GM04503 (cell line): ENCODE measurements around the gene LAMTOR2.

ENCODE experiments used
- DNase-seq: peaks from one replicate; pipeline ENCODE4 v3.0.0-alpha.2; 2012; ENCODE audit warnings: low read depth

LAMTOR2 gene

DNA sequence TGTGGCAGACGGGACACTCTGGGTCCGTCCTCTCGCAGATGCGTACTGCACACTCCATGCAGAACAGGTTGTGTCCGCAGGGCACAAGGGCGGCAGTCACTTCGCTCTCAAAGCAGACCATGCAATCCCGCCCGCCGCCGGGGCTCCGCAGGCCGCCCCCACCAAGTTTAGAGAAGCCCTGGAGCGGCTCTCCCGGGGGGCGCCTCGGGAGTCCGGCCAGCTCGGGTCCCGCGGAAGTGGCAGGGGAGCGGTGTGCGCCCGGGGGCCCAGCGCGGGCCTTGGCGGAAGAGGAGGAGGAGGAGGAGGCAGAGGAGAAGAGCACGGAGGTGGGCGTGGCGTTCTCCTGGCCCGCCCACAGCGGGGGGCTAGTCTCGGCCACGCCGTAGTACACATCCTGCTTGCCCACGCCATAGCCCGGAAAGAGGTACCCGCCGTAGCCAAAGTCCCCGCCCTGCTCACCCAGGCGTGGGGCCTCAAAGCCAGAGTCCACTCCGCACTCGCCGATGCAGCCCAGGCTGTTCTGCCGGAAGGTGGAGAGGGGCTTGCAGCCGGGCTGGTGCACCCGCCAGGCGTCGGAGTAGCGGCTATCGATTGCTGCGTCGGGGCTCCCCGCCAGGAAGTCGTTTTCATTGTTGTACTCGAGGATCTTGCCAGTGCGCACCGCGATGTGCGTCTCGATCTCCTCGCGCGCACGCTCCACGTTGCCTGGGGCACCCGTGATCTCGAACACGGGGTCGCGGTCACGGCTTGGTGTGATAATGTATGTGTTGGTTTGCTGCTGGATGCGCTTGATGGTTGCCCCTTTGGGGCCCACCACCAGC is 22.2 kb downstream of the LAMTOR2 start:
- no peak for DNase-seq

- DNase-seq, result no peak
Measured at GRCh38 chr1:156077430-156077760, 22.8 kb downstream of the LAMTOR2 start.

DNA sequence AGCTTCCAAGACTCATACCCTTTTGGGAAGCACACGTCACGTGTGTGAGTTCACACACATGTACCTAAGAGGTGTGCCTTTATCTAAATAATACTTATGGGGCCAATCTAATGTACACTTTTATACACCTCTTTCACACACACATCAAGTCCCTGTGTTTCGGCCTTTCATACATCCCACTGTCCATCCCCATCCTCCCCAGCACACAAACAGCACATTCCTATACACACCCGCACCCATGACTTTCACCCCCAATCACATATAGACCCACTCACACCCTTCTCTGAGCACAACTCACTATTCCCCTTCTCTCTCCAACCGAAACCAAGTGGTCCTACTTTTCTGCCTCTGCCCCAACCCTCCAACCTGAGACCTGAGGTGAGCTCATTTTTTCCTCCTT is 24.1 kb downstream of the LAMTOR2 start:
- no peak for DNase-seq

- DNase-seq, result no peak
Measured at GRCh38 chr1:156079762-156080161, 25.2 kb downstream of the LAMTOR2 start.

DNA sequence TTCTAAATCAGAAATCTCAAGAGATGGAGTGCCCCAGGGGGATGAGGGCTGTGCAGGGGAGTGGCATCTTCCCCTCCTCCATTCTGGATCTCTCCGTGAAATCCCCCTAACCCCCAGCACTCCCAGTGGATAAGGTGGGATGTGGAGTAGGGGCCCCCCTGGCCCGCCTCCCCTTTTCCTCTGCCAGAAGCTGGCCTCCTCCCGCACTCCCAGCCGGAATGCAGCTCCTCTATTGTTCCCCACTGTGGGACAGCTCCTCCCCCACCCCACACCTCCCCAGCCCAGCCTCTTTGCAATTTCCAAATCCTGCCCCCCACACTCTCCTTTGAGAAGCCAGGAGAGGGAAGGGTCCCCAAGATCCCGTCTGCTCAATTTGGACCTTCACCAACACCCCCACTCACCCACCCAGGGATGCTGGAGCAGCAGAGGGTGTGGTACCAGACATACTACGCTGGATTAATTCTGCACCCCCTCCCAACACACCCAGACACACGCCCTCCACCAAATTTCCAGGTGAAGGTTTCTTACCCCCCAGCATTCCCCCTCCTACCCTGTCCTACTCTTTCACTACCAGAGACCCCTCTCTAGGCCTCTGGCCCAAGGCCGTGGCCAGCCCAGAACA is 25.8 kb downstream of the LAMTOR2 start:
- DNase-seq, result no peak

GRCh38 chr1:156080863-156081179 is 26.2 kb downstream of the LAMTOR2 start:
- no peak for DNase-seq

- no peak for DNase-seq
Measured at GRCh38 chr1:156081180-156081916, 26.8 kb downstream of the LAMTOR2 start.

- DNase-seq, result no peak
Measured at GRCh38 chr1:156081917-156082308, 27.3 kb downstream of the LAMTOR2 start.

- no peak for DNase-seq
Measured at GRCh38 chr1:156082309-156083091, 27.9 kb downstream of the LAMTOR2 start, which contains the start of gene MEX3A. Gene MEX3A (minus strand): TSS chr1:156082465. CDS start chr1:156081998, 467 bp downstream.

DNA sequence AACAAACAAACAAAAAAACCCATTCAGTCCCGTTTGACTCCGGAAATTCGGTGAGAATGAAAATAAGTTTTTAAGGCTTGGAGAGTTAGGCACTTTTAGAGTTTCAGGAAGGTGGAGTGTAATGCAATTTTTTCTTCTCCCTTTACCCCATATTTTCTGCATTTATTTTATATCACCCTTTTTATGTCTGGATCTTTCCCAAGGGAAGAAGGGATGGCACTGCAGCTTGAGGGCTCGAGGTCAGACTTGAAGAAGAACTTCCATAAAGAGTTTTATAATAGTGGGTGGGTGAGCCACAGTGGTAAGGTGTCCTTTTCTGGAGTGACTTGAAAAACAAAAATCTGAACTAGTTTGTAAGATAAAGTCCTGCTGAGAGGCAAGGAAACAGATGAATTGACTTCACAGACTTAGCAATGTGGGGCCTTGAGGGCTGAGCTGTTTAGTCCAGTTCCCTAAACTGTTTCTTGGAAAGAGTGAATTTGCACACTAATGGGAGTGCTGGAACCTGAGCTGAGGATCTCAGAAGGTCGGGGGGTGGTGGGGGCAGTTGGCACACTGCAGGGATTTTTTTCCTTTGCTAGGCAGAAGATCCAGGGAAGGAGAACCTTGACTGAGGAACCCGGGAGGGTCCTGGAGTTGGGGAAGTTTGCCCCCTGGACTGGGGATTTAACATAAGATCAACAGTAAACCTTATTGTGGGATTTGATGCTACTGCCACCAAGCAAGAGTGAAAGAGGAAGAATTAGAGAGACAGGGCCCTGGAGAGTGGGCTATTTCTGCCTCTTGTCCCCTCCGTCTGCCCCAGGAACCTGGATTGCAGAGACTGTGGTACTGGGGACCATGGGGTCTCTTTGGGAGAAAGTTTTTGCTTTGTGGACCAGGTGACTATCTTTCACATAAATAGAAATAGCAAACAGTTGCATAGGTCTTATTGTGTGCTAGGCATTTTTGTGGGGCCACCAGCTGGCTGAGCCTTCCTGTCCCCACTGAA is 29.5 kb downstream of the LAMTOR2 start:
- DNase-seq, result no peak

DNA sequence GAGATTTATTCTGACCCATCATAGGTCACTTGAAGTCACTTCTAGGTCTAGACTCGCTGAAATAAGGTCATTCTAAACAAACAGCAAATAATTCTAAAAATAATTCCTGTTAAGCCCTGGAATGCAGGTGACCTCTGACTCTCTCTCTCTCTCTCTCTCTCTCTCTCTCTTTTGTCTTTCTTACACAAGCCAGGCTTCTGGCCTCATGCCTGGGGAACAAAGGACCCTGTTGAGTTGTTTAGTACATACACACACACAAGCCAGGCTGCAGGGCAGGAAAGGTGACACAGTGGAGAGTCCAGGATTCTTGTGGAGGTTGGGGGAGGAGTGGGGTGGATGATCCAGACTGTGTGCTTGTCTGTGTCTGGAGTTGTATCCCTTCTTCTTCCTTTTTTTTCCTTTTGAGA is 31.7 kb downstream of the LAMTOR2 start:
- no peak for DNase-seq

GRCh38 chr1:156089704-156090103 is 35.1 kb downstream of the LAMTOR2 start:
- DNase-seq, result no peak

DNA sequence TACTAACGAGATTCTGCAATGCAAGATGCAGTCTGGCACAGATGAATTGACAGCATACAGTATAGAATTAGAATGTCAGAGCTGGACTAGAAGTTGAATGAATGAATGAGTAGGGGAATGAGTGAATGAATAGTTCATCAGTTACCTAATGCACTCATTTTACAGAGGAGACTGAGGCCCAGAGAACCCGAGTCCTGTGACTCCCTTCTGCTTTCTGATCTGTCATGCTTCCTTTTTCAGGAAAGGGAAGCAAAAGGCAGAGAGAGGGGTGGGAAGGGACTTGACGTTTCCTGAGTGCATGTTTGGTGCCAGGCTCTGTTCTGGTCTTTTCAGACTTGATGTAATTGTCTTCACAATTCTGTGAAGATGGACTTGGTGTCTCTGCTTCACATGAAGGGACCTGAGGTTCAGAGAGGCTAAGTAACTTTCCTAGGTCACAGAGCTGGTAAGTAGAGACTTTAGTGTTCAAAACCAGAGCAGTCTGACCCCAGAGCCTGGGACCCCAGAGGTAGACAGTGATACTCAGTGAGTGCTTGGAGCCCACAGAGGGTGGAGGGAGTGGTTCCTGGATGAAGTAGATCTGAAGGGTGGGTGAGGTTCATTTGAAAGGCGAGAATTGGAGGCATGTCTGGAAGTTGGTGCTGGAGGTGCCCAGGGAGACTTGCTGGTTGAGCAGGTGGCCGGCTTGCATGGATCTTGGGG is 35.7 kb downstream of the LAMTOR2 start:
- no peak for DNase-seq

DNA sequence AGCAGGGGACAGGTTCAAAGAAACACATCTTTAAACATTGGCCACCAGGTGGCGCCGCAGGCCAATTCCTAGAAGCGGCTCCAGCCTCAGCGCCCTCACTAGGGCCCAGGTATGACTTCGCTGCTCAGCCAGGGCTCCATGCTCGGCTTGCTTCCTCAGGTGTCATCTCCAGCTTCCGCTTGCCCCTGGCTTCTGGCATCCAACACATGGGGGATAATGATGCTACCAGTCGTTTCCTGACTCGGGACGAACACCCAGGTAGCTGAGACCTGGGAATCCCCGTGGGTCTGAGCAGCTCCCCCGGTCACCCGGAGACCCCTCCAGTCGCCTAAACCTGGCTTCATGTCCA is 36.2 kb downstream of the LAMTOR2 start:
- DNase-seq, result no peak

- DNase-seq, result no peak
Measured at GRCh38 chr1:156091610-156092009, 37.0 kb downstream of the LAMTOR2 start.

DNA sequence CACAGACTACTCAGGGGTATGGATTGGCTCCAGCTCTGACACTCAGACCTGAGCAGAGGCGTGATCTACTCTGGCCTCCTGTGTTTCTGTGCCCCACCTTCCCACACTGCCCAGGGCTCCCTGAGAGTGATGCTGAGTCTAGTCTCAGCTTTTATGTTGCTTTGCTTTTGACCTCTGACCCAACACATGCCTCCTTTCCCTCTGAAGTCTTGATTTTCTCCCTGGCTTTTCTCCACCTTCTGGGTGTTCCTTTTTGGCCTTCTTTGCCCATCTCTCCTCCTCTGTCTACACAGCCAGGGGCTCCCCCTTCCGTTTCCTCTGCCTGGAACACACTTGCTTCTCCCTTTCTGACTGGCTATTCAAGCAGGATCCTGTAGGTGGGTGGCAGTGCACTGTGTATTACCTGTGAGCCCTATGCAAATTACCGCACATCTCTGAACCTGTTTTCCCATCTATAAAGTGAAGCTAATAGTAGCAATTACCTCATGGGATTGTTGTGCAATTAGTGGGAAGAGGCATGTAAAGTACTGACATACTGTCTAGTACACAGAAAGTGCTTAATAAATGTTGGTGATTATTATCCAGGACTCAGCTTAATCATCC is 41.4 kb downstream of the LAMTOR2 start:
- no peak for DNase-seq

GRCh38 chr1:156096640-156097391 is 42.2 kb downstream of the LAMTOR2 start:
- DNase-seq, result no peak

DNA sequence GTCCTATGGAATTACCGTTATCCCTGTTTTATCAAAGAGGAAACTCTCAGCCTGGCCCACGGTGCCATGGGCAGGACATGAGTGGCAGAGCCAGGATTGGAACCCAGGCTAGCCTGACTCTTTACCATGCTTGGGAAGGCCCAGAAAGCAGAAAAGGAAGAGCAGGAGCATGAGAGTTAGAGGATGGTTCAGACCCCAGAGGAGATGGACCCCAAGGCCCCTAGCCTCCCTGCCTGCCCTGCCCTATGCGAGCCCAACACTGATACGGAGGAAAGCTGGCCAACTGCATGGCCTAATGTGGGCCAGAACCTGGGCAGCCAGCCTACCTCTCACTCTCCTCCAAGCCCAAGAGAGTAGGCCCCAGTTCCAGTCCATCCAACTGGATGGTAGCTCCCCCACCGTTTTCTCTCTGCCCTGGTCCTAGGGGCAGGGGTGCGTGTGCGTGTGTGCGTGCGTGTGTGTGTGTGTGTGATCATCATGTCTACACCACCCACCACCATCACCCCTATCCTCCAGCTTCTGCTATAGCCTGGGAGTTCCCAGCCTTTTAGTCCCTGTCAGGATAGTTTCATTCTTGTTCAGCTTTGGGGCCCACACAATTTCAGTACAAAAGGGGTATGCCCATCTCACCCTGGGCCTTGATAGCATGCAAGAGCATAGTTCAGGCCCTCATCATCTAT is 43.1 kb downstream of the LAMTOR2 start:
- no peak for DNase-seq

GRCh38 chr1:156098784-156099183 is 44.2 kb downstream of the LAMTOR2 start:
- DNase-seq, result no peak
